HEK293T (cell line): Measurements from ENCODE around the gene EBI3.
"Not testable (repeated sequence)": the region's sequence is repeated elsewhere in the genome, so short reads cannot be mapped to it uniquely, and the experiment has no call there.

Experiments used
- CTCF ChIA-PET: fragments of 350-600 bp; formaldehyde crosslinking; extraction: SDS; loops from one replicate; lab custom pipeline; 2021; ENCODE audit warnings: antibody characterized with exemption, inconsistent platforms; lab: Yijun Ruan, JAX
- POLR2A ChIA-PET: fragments of 350-600 bp; formaldehyde crosslinking; extraction: SDS; loops from one replicate; lab custom pipeline; 2020; ENCODE audit warnings: antibody characterized with exemption, inconsistent platforms; lab: Yijun Ruan, JAX
- DNase-seq: peaks from one replicate; pipeline ENCODE4 v3.0.0; 2012; ENCODE audit warnings: mixed read lengths; ENCODE audit errors: extremely low spot score
- ARNT ChIP-seq: fragments of 450-650 bp; IDR thresholded peaks from 2 replicates; pipeline ENCODE4 v1.6.1; 2017; ENCODE audit warnings: mild to moderate bottlenecking
- BHLHE40 ChIP-seq: fragments of 450-650 bp; IDR thresholded peaks from 2 replicates; pipeline ENCODE4 v1.6.1; 2016; ENCODE audit warnings: mild to moderate bottlenecking, moderate library complexity, borderline replicate concordance
- CTBP1 ChIP-seq: fragments of 450-650 bp; IDR thresholded peaks from 2 replicates; pipeline ENCODE4 v1.6.1; 2016; ENCODE audit warnings: borderline replicate concordance
- ELF4 ChIP-seq: fragments of 450-650 bp; IDR thresholded peaks from 2 replicates; pipeline ENCODE4 v1.6.1; 2017; ENCODE audit warnings: antibody characterized with exemption
- FOXA1 ChIP-seq: fragments of 450-650 bp; IDR thresholded peaks from 2 replicates; pipeline ENCODE4 v1.6.1; 2016; ENCODE audit warnings: mild to moderate bottlenecking
- FOXK2 ChIP-seq: fragments of 450-650 bp; IDR thresholded peaks from 2 replicates; pipeline ENCODE4 v1.6.1; 2016; ENCODE audit warnings: mild to moderate bottlenecking
- FOXM1 ChIP-seq: fragments of 450-650 bp; IDR thresholded peaks from 2 replicates; pipeline ENCODE4 v1.6.1; 2017; ENCODE audit warnings: mild to moderate bottlenecking, borderline replicate concordance
- HDGF ChIP-seq: fragments of 450-650 bp; IDR thresholded peaks from 2 replicates; pipeline ENCODE4 v1.6.1; 2017; ENCODE audit warnings: antibody characterized with exemption, borderline replicate concordance
- L3MBTL2 ChIP-seq: fragments of 450-650 bp; conservative IDR thresholded peaks from 2 replicates; pipeline ENCODE4 v1.6.1; 2016; ENCODE audit warnings: mild to moderate bottlenecking
- LEF1 ChIP-seq: fragments of 450-650 bp; IDR thresholded peaks from 2 replicates; pipeline ENCODE4 v1.6.1; 2017; ENCODE audit warnings: mild to moderate bottlenecking, borderline replicate concordance
- NFRKB ChIP-seq: fragments of 450-650 bp; IDR thresholded peaks from 2 replicates; pipeline ENCODE4 v1.6.1; 2016; ENCODE audit warnings: mild to moderate bottlenecking, moderate library complexity
- SP1 ChIP-seq: fragments of 450-650 bp; IDR thresholded peaks from 2 replicates; pipeline ENCODE4 v1.6.1; 2017
- SUZ12 ChIP-seq: fragments of 450-650 bp; IDR thresholded peaks from 2 replicates; pipeline ENCODE4 v1.6.1; 2016; ENCODE audit warnings: mild to moderate bottlenecking
- TARDBP ChIP-seq: fragments of 450-650 bp; IDR thresholded peaks from 2 replicates; pipeline ENCODE4 v1.6.1; 2016
- ZNF384 ChIP-seq: fragments of 450-650 bp; IDR thresholded peaks from 2 replicates; pipeline ENCODE4 v1.6.1; 2016
- TF ChIP-seq, protein P1 (sequence below): fragments of 450-650 bp; IDR thresholded peaks from 2 replicates; pipeline ENCODE4 v1.6.1; 2016

Gene EBI3

GRCh38 chr19:4213116-4213515, 16.2 kb upstream of the EBI3 start:
- no peak for DNase-seq
- TF ChIP-seq, protein P1, sequence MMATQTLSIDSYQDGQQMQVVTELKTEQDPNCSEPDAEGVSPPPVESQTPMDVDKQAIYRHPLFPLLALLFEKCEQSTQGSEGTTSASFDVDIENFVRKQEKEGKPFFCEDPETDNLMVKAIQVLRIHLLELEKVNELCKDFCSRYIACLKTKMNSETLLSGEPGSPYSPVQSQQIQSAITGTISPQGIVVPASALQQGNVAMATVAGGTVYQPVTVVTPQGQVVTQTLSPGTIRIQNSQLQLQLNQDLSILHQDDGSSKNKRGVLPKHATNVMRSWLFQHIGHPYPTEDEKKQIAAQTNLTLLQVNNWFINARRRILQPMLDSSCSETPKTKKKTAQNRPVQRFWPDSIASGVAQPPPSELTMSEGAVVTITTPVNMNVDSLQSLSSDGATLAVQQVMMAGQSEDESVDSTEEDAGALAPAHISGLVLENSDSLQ = no peak
- TF ChIP-seq LEF1 (no peak), SUZ12 (no peak), FOXM1 (no peak), ZNF384 (no peak), SP1 (no peak)
- CTCF ChIA-PET = no interaction called here
- POLR2A ChIA-PET = no interaction called here

DNA sequence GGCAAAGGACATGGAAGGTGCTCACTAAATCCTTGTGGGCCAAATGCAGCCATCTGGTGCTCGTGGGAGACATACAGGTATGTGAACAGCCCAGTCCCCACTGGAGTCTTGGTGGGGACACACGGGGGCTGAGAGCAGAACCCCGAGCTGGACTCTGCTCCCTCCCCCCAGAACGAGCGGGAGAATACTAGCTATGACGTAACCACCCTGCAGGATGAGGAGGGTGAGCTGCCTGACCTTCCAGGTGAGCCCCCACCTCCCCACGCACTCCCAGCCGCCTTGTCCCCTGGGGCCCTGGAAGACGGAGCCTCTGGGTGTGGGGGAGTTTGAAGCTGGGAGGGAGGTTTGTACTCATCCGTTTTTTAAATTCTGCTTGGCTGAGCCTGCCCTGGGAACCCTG, 13.5 kb upstream of the EBI3 start:
- no peak for TF ChIP-seq ARNT
- TF ChIP-seq L3MBTL2 = no peak
- no peak for TF ChIP-seq SUZ12
- no peak for TF ChIP-seq SP1
- no peak for TF ChIP-seq NFRKB
- no peak for TF ChIP-seq FOXA1
- TF ChIP-seq, protein P1 = no peak
- no peak for TF ChIP-seq ZNF384
- no peak for TF ChIP-seq TARDBP
- no peak for TF ChIP-seq LEF1
- TF ChIP-seq BHLHE40 = no peak
- no peak for TF ChIP-seq FOXK2
- no peak for TF ChIP-seq CTBP1
- no peak for TF ChIP-seq HDGF
- TF ChIP-seq ELF4 = no peak
- no peak for TF ChIP-seq FOXM1
- CTCF ChIA-PET = no interaction called here
- POLR2A ChIA-PET = no interaction called here
- peak; percentile 2 for DNase-seq

DNA sequence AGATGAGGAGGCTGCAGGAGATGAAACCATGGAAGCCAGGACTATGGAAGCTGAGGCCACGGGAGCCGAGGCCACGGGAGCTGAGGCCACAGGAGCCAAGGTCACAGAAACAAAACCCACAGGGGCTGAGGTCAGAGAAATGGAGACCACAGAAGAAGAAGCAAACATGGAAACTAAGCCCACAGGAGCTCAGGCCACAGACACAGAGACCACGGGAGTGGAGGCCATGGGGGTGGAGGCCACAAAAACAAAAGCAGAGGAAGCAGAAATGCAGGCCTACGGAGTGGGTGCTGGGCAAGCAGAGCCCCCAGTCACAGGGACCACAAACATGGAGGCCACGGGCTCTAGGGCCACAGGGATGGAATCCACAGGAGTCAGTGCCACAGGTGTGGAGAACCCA, 12.5 kb upstream of the EBI3 start:
- CTCF ChIA-PET = interaction anchor here (0.7 kb wide), 1 partner anchor 361 kb away, joined by 4 read pairs; no protein-coding TSS in a partner anchor
- peak; percentile 4 for DNase-seq
- TF ChIP-seq BHLHE40 (no peak), FOXA1 (no peak)
- POLR2A ChIA-PET = no interaction called here

DNA sequence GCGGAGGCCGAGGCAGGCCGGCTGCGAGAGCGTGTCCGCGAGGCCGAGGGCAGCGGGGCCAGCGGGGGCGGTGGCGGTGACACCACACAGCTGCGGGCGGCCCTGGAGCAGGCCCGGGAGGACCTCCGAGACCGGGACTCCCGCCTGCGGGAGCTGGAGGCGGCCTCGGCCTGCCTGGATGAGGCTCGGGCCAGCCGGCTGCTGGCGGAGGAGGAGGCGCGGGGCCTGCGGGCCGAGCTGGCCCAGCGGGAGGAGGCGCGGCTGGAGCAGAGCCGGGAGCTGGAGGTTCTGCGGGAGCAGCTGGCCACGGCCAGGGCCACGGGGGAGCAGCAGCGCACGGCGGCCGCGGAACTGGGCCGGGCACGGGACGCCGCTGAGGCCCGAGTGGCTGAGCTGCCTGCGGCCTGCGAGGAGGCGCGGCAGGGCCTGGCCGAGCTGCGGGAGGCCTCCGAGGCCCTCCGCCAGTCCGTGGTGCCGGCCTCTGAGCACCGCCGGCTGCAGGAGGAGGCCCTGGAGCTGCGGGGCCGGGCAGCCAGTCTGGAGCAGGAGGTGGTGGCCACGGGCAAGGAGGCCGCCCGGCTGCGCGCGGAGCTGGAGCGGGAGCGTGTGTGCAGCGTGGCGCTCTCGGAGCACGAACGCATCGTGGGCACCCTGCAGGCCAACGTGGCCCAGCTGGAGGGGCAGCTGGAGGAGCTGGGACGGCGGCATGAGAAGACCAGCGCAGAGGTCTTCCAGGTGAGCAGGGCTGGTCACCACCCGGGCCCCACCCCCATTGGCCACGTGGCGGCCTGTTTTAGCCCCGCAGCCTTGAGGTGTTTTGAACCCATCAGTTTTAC, 11.7 kb upstream of the EBI3 start:
- no peak for TF ChIP-seq LEF1
- TF ChIP-seq NFRKB = no peak
- no peak for TF ChIP-seq FOXM1
- TF ChIP-seq BHLHE40 = no peak
- no peak for TF ChIP-seq FOXA1
- TF ChIP-seq, protein P1 = no peak
- TF ChIP-seq ZNF384 = no peak
- TF ChIP-seq L3MBTL2 = no peak
- TF ChIP-seq HDGF = no peak
- no peak for TF ChIP-seq CTBP1
- no peak for TF ChIP-seq ELF4
- no peak for TF ChIP-seq SUZ12
- no peak for TF ChIP-seq ARNT
- no peak for TF ChIP-seq SP1
- no peak for TF ChIP-seq FOXK2
- TF ChIP-seq TARDBP = no peak
- ChIA-PET CTCF (interaction anchor here (0.6 kb wide), 1 partner anchor 8 kb away, joined by 6 read pairs; no protein-coding TSS in a partner anchor), POLR2A (no interaction called here)
- DNase-seq = peak; percentile 6

GRCh38 chr19:4218523-4218922, 10.8 kb upstream of the EBI3 start:
- DNase-seq, CTCF ChIA-PET, POLR2A ChIA-PET: not testable (repeated sequence)

- no peak for TF ChIP-seq SP1
- no peak for TF ChIP-seq BHLHE40
- no peak for TF ChIP-seq ZNF384
- CTCF ChIA-PET = interaction anchor here (0.6 kb wide), 1 partner anchor 11 kb away, joined by 3 read pairs; no protein-coding TSS in a partner anchor
- POLR2A ChIA-PET = no interaction called here
- DNase-seq = no peak
Observed at GRCh38 chr19:4220188-4220587, 9.1 kb upstream of the EBI3 start.

- ChIA-PET CTCF (no interaction called here), POLR2A (no interaction called here)
- TF ChIP-seq HDGF (no peak), ELF4 (no peak)
- DNase-seq = peak; percentile 3
Observed at GRCh38 chr19:4224470-4224869, 4.9 kb upstream of the EBI3 start.
